ENCODE results near the gene FLOT2. TPM values are rescaled to one million over a fixed set of nuclear protein-coding genes. Genes with fewer than 3 reads are reported as not detected.

Gene FLOT2
- total RNA-seq, 2 experiments from 2014 or later: 79.7 to 85.1 TPM

DNA sequence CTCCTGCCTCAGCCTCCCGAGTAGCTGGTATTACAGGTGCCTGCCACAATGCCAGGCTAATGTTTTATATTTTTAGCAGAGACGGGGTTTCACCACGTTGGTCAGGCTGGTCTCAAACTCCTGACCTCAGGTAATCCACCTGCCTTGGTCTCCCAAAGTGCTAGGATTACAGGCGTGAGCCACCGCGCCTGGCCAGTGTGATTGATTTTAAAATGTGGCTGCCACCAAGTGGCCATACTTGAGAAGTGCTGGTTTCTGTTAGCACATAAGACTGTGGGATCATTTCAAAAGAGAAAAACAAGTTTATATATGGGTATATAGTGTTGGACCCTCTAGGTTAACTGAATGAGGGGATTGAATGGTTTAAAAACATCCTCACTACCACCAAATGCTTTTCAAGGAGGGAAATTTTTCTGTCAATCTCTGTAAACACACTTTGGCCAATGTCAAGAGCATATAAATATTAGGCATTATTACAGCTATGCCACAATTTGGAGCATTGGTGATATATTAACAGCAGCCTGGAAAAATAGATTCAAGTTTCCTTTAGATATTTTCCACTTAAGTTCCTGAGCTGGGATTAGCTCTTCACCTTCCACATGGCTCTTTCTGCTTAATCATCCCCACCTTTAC is 18.9 kb upstream of the FLOT2 start:
- no peak overlapping the region for H3K4me3 ChIP-seq (ENCODE audit: low read length)
- ChIA-PET CTCF (interaction anchor here (0.8 to 2.3 kb wide), 12 partner anchors 10 to 190 kb away, joined by 3 to 13 read pairs (median 4); partner anchors contain the start of genes DHRS13 and TLCD1), POLR2A (interaction anchor here (1.0 to 1.5 kb wide), 4 partner anchors 9 to 33 kb away, joined by 3 to 4 read pairs (median 4); partner anchors contain the start of gene FLOT2)
- Mint-ChIP-seq H3K27ac (peak overlapping the region; percentile 34), H3K4me3 (no peak overlapping the region), H3K9me3 (no peaks in the 10 kb centered on the region), H3K27me3 (no peaks in the 10 kb centered on the region), H3K4me1 (ENCODE audit: low read depth) (peaks cover 8% of the 10 kb centered on the region), H3K36me3 (ENCODE audit: low read depth) (peaks cover 95% of the 10 kb centered on the region)
- intact Hi-C loops (cut with DNase I, micrococcal nuclease): loop anchor here (1.0 to 5.0 kb wide), 5 partner anchors 13 to 190 kb away; partner anchors contain the start of genes DHRS13 (in 1 of the 2), PHF12 (in 1 of the 2) and TLCD1 (in 1 of the 2)
- H3K27ac ChIP-seq (ENCODE audit: low read depth in 1 of 2, low read length in 2 of 2): no peak overlapping the region
- TF ChIP-seq, protein P1, sequence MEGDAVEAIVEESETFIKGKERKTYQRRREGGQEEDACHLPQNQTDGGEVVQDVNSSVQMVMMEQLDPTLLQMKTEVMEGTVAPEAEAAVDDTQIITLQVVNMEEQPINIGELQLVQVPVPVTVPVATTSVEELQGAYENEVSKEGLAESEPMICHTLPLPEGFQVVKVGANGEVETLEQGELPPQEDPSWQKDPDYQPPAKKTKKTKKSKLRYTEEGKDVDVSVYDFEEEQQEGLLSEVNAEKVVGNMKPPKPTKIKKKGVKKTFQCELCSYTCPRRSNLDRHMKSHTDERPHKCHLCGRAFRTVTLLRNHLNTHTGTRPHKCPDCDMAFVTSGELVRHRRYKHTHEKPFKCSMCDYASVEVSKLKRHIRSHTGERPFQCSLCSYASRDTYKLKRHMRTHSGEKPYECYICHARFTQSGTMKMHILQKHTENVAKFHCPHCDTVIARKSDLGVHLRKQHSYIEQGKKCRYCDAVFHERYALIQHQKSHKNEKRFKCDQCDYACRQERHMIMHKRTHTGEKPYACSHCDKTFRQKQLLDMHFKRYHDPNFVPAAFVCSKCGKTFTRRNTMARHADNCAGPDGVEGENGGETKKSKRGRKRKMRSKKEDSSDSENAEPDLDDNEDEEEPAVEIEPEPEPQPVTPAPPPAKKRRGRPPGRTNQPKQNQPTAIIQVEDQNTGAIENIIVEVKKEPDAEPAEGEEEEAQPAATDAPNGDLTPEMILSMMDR (IDR thresholded peaks at IDR 0.05): peak; percentile 85
- ATAC-seq (ENCODE audit: poor library complexity) (peak; percentile 86), DNase-seq (peak in 12 of 14 experiments; percentile 22 to 72 (median 38))
- no peaks in the 10 kb centered on the region for H3K4me1 ChIP-seq (ENCODE audit: insufficient read depth, low read length)
- H3K36me3 ChIP-seq (ENCODE audit: insufficient read depth, low read length): peaks cover 94% of the 10 kb centered on the region
- no peaks in the 10 kb centered on the region for H3K27me3 ChIP-seq (ENCODE audit: control insufficient read depth in 1 of 2, insufficient read depth in 2 of 2, low read length in 2 of 2)
- H3K9me3 ChIP-seq (ENCODE audit: control insufficient read depth in 1 of 2, insufficient read depth in 1 of 2, low read length in 2 of 2): no peaks in the 10 kb centered on the region

DNA sequence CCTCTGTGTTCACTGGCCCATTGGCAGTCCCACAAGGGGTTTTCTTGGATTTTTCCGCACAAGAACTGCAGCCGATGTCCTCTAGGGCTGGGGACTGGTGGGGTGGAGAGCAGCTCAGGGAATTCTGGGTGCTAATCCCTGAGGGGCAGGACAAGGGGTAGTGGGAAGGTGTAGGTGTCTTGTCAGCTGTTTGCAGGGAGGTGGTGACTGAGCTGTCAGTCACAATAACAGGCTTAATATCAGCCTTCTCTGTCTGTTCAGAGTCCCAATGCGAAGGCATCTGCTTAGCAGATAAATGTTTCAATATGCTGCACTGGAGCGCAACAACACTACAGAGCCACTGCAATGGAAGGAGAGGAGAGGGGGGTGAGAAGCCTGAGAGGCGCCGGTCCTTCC is 15.4 kb upstream of the FLOT2 start:
- no peak for ATAC-seq (ENCODE audit: poor library complexity)
- no peak overlapping the region for H3K27ac ChIP-seq (ENCODE audit: low read depth in 1 of 2, low read length in 2 of 2)
- H3K4me1 ChIP-seq (ENCODE audit: insufficient read depth, low read length): no peaks in the 10 kb centered on the region
- H3K4me3 ChIP-seq (ENCODE audit: low read length): no peak overlapping the region
- no peaks in the 10 kb centered on the region for H3K9me3 ChIP-seq (ENCODE audit: control insufficient read depth in 1 of 2, insufficient read depth in 1 of 2, low read length in 2 of 2)
- no peaks in the 10 kb centered on the region for H3K9me3 Mint-ChIP-seq
- H3K36me3 ChIP-seq (ENCODE audit: insufficient read depth, low read length): peaks cover 98% of the 10 kb centered on the region
- DNase-seq: no peak
- H3K36me3 Mint-ChIP-seq (ENCODE audit: low read depth): peaks cover 97% of the 10 kb centered on the region
- POLR2A ChIA-PET: no interaction called here
- no peaks in the 10 kb centered on the region for H3K27me3 Mint-ChIP-seq
- TF ChIP-seq, protein P1 (IDR thresholded peaks at IDR 0.05): no peak
- intact Hi-C loops (cut with DNase I, micrococcal nuclease): no loop called here
- H3K4me1 Mint-ChIP-seq (ENCODE audit: low read depth): peaks cover 6% of the 10 kb centered on the region
- H3K27me3 ChIP-seq (ENCODE audit: control insufficient read depth in 1 of 2, insufficient read depth in 2 of 2, low read length in 2 of 2): no peaks in the 10 kb centered on the region
- no peak overlapping the region for H3K4me3 Mint-ChIP-seq
- CTCF ChIA-PET: interaction anchor here (0.6 to 1.6 kb wide), 4 partner anchors 10 to 175 kb away, joined by 3 to 4 read pairs (median 3); no protein-coding TSS in a partner anchor
- H3K27ac Mint-ChIP-seq: peak overlapping the region; percentile 49

DNA sequence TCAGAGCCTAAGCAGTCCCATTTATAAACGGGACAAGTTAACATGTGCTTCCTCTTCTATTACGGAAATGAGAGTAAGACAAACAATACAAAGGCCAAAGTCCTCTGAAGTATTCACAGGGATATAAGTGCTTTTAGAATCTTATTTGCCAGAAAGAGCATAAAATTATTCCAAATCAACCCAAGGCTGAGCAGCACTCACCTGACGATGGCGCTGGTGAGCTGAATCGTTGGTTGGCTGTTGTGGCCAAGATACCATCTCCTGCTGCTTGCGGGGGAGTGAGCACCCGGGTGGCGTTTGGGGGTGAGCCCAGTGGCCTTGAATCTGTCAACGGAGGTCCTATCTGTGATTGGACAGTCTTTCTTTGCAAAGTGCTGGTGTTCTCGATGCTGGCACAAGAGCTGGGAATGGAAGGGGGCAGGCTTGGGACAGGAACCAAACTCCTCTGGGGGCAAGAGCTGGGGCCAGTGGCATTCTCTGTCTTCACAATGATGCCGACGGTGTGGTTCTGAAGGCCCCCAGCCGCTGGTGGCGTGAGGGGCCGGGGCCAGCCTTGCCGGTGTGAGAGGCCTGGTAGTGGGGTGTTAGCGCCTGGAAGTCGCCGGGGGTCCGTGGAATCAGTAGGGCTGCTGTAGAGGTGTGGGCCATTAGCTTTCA is 14.9 kb upstream of the FLOT2 start:
- H3K27me3 ChIP-seq (ENCODE audit: control insufficient read depth in 1 of 2, insufficient read depth in 2 of 2, low read length in 2 of 2): no peaks in the 10 kb centered on the region
- no peak overlapping the region for H3K4me3 ChIP-seq (ENCODE audit: low read length)
- H3K36me3 ChIP-seq (ENCODE audit: insufficient read depth, low read length): peaks cover 98% of the 10 kb centered on the region
- intact Hi-C loops (cut with DNase I, micrococcal nuclease): no loop called here
- TF ChIP-seq, protein P1 (IDR thresholded peaks at IDR 0.05): no peak
- Mint-ChIP-seq H3K27me3 (no peaks in the 10 kb centered on the region), H3K4me3 (no peak overlapping the region), H3K9me3 (no peaks in the 10 kb centered on the region), H3K4me1 (ENCODE audit: low read depth) (peaks cover 6% of the 10 kb centered on the region), H3K27ac (peak overlapping the region; percentile 49), H3K36me3 (ENCODE audit: low read depth) (peaks cover 97% of the 10 kb centered on the region)
- ChIA-PET POLR2A (no interaction called here), CTCF (interaction anchor here (0.6 to 1.6 kb wide), 4 partner anchors 9 to 176 kb away, joined by 3 to 4 read pairs (median 3); no protein-coding TSS in a partner anchor)
- ATAC-seq (ENCODE audit: poor library complexity) (no peak), DNase-seq (peak in 3 of 14 experiments; percentile 36 to 49 (median 43))
- H3K4me1 ChIP-seq (ENCODE audit: insufficient read depth, low read length): no peaks in the 10 kb centered on the region
- no peak overlapping the region for H3K27ac ChIP-seq (ENCODE audit: low read depth in 1 of 2, low read length in 2 of 2)
- H3K9me3 ChIP-seq (ENCODE audit: control insufficient read depth in 1 of 2, insufficient read depth in 1 of 2, low read length in 2 of 2): no peaks in the 10 kb centered on the region

All from CD4-positive, alpha-beta T cell (primary cell).